ENCODE results near the gene BSG. TPM values are rescaled to one million over a fixed set of nuclear protein-coding genes. Genes with fewer than 3 reads are reported as not detected.

The BSG gene
- total and polyA plus RNA-seq, 9 of the 15 experiments (the other 6 are each of a cell fraction or from before 2014, with no cell fraction given): 4.6 to 495 (median 187) TPM

DNA sequence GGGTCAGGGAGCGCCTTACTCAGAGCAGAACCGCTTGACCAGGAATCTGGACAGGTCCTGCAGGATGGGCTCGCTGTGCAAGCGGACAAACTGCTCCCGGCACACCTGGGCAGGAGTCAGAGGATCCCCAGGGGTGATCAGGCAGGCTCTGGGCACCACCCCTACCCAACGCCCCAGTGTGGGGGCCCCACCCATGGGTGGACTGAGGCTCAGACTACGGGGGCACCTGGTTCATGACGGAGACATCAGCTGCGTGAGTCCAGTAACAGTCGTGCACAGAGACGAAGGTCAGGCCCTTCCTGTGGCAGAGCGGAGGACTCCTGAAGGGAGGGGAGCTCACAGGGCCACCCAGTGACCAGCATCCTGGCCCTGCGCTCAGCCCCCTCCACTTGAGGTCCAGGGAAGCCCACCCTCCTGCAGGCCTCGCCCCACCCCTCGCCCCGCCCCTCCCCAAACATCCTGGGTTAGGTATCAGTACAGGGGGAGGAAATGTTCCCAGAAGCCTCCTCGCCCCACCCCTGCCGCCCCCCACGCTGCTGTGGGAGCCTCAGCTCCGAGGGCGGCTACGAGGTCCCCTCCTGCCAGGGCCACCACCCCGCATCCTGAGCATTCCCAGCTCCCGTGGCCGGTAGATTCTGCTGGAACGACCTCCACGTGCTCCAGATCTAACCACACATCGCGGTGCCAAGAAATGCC is 45.3 kb downstream of the BSG start:
- WGBS (ENCODE audit: insufficient coverage, low coverage, missing lambda C conversion rate): 97% methylated on average over 14 of the region's 29 CpGs
- no peak overlapping the region for H2AFZ ChIP-seq (ENCODE audit: low read depth, low read length)
- no peak overlapping the region for H3K27ac ChIP-seq (ENCODE audit: extremely low read depth, low read depth, low read length)
- BruUV-seq (replicated peaks): no TSS peak
- intact Hi-C loops (cut with micrococcal nuclease) (no loop called here), in situ Hi-C loops (cut with MboI) (no loop called here)
- H3K4me1 ChIP-seq (replicated peaks in 1 of 2; ENCODE audit: control insufficient read depth in 2 of 2, insufficient read depth in 2 of 2, low read length in 2 of 2): peaks cover 0 to 15% of the 10 kb centered on the region in 2 experiments; a peak in 2 of 5 replicates
- H3K79me2 ChIP-seq (ENCODE audit: control insufficient read depth, insufficient read depth, low read length): no peaks in the 10 kb centered on the region
- ATAC-seq (no peak), DNase-seq (ENCODE audit: extremely low read depth in 1 of 4, low spot score in 3 of 4) (no peak), FAIRE-seq (no peak)
- H3K27me3 ChIP-seq (ENCODE audit: control insufficient read depth in 2 of 2, insufficient read depth in 2 of 2, low read length in 2 of 2): no peaks in the 10 kb centered on the region
- H3K9me1 ChIP-seq (ENCODE audit: control insufficient read depth, insufficient read depth, low read length): no peaks in the 10 kb centered on the region
- TF ChIP-seq TAF1 (IDR thresholded peaks at IDR 0.05; ENCODE audit: control insufficient read depth, extremely low read depth, insufficient read depth, low read length, severe bottlenecking) (no peak), POLR2G (IDR thresholded peaks at IDR 0.05; ENCODE audit: low read depth, low read length) (0 out of 2 replicates have a peak, but pooled peaks have one; percentile 2)
- TF ChIP-seq, protein P1, sequence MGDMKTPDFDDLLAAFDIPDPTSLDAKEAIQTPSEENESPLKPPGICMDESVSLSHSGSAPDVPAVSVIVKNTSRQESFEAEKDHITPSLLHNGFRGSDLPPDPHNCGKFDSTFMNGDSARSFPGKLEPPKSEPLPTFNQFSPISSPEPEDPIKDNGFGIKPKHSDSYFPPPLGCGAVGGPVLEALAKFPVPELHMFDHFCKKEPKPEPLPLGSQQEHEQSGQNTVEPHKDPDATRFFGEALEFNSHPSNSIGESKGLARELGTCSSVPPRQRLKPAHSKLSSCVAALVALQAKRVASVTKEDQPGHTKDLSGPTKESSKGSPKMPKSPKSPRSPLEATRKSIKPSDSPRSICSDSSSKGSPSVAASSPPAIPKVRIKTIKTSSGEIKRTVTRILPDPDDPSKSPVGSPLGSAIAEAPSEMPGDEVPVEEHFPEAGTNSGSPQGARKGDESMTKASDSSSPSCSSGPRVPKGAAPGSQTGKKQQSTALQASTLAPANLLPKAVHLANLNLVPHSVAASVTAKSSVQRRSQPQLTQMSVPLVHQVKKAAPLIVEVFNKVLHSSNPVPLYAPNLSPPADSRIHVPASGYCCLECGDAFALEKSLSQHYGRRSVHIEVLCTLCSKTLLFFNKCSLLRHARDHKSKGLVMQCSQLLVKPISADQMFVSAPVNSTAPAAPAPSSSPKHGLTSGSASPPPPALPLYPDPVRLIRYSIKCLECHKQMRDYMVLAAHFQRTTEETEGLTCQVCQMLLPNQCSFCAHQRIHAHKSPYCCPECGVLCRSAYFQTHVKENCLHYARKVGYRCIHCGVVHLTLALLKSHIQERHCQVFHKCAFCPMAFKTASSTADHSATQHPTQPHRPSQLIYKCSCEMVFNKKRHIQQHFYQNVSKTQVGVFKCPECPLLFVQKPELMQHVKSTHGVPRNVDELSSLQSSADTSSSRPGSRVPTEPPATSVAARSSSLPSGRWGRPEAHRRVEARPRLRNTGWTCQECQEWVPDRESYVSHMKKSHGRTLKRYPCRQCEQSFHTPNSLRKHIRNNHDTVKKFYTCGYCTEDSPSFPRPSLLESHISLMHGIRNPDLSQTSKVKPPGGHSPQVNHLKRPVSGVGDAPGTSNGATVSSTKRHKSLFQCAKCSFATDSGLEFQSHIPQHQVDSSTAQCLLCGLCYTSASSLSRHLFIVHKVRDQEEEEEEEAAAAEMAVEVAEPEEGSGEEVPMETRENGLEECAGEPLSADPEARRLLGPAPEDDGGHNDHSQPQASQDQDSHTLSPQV (IDR thresholded peaks at IDR 0.05): no peak
- H3K9ac ChIP-seq (ENCODE audit: insufficient read depth in 1 of 2, low read depth in 2 of 2, low read length in 2 of 2): no peak overlapping the region
- no peaks in the 10 kb centered on the region; the same call in 1 of the 2 replicates for H3K9me3 ChIP-seq (replicated peaks; ENCODE audit: control insufficient read depth, insufficient read depth, low read depth, low read length)
- H4K20me1 ChIP-seq (replicated peaks; ENCODE audit: control insufficient read depth, insufficient read depth, low read length): no peaks in the 10 kb centered on the region
- peaks cover 73% of the 10 kb centered on the region; the same call in 2 of the 3 replicates for H3K36me3 ChIP-seq (ENCODE audit: control insufficient read depth, insufficient read depth, low read length)
- no peak overlapping the region for H3K4me3 ChIP-seq
- no peak overlapping the region for H3K4me2 ChIP-seq (ENCODE audit: insufficient read depth, low read length)
- CTCF ChIA-PET (ENCODE audit: low intra/inter-chr PET ratio): no interaction called here
- POLR2A ChIA-PET: no interaction called here
